SK-N-SH (cell line): ENCODE results near the gene CRIM1. TPM values are rescaled to one million over a fixed set of nuclear protein-coding genes. Genes with fewer than 3 reads are reported as not detected.

Experiments used
- CTCF ChIA-PET: fragments of 300-600, 350-600 bp; formaldehyde crosslinking; extraction: SDS; loops from one replicate; lab custom pipeline; 2021; lab: Yijun Ruan, JAX
- POLR2A ChIA-PET: fragments of 350-600 bp; sonication (Branson Sonifier 250); formaldehyde crosslinking; extraction: SDS; loops from one replicate; lab custom pipeline; 2020; ENCODE audit warnings: antibody characterized with exemption, inconsistent platforms; lab: Yijun Ruan, JAX
- DNase-seq: peaks from one replicate; pipeline ENCODE4 v3.0.0; 2012
- H2AFZ ChIP-seq: fragments of 200-600 bp; sonication (generic); 2 replicates; pipeline ENCODE4 v1.8.1; 2016; ENCODE audit warnings: antibody characterized with exemption, mild to moderate bottlenecking, low read depth
- H3F3A ChIP-seq: fragments of 200-600 bp; sonication (generic); replicated peaks from 2 replicates; pipeline ENCODE3; 2016; ENCODE audit warnings: antibody characterized with exemption, mild to moderate bottlenecking; ENCODE audit not compliant: insufficient read depth
- H3K27ac ChIP-seq, 2 experiments: fragments of 200-500 bp in 1 of 2; fragments of 200-600 bp in 1 of 2; sonication (Bioruptor generic) in 1 of 2; sonication (generic), shearing (Covaris generic) in 1 of 2; 2 replicates each; pipeline versions ENCODE4 v1.5.1 to v1.6.1; 2014 to 2016; ENCODE audit warnings: low read depth in 2 of 2, inconsistent platforms in 1 of 2, low read length in 1 of 2, mild to moderate bottlenecking in 1 of 2, mixed read lengths in 1 of 2
- H3K27me3 ChIP-seq: fragments of 200-600 bp; sonication (generic), shearing (Covaris generic); 2 replicates; pipeline ENCODE4 v1.6.1; 2016; ENCODE audit warnings: mixed run types; ENCODE audit not compliant: insufficient read depth
- H3K36me3 ChIP-seq, 2 experiments: fragments of 200-500 bp in 1 of 2; fragments of 200-600 bp in 1 of 2; sonication (Bioruptor generic) in 1 of 2; sonication (generic) in 1 of 2; replicated peaks in 1 of 2; 2 replicates each; pipeline versions ENCODE3 to v1.5.1; 2014 to 2016; ENCODE audit warnings: low read length in 1 of 2, mild to moderate bottlenecking in 1 of 2; ENCODE audit not compliant: insufficient read depth in 2 of 2, control insufficient read depth in 1 of 2
- H3K4me1 ChIP-seq, 2 experiments: fragments of 200-500 bp in 1 of 2; fragments of 200-600 bp in 1 of 2; sonication (Bioruptor generic) in 1 of 2; sonication (generic), shearing (Covaris generic) in 1 of 2; 2 replicates each; pipeline versions ENCODE4 v1.5.1 to v1.6.1; 2014 to 2016; ENCODE audit warnings: low read depth in 1 of 2, low read length in 1 of 2, mixed run types in 1 of 2; ENCODE audit not compliant: insufficient read depth in 2 of 2, control insufficient read depth in 1 of 2
- H3K4me2 ChIP-seq: fragments of 200-600 bp; sonication (generic), shearing (Covaris generic); 2 replicates; pipeline ENCODE4 v1.6.1; 2017; ENCODE audit warnings: mixed run types
- H3K4me3 ChIP-seq, 2 experiments: fragments of 200-500 bp in 1 of 2; fragments of 200-600 bp in 1 of 2; sonication (Bioruptor generic) in 1 of 2; sonication (generic), shearing (Covaris generic) in 1 of 2; 2 replicates each; pipeline versions ENCODE4 v1.5.1 to v1.8.1; 2014 to 2016; ENCODE audit warnings: low read depth in 2 of 2, inconsistent platforms in 1 of 2, low read length in 1 of 2, mild to moderate bottlenecking in 1 of 2, mixed read lengths in 1 of 2, moderate library complexity in 1 of 2
- H3K79me2 ChIP-seq: fragments of 200-600 bp; sonication (generic); 2 replicates; pipeline ENCODE4 v1.8.1; 2017; ENCODE audit warnings: mild to moderate bottlenecking; ENCODE audit not compliant: insufficient read depth
- H3K9ac ChIP-seq: fragments of 200-600 bp; sonication (generic); 2 replicates; pipeline ENCODE4 v1.6.1; 2017; ENCODE audit warnings: mixed run types
- H3K9me2 ChIP-seq: fragments of 200-600 bp; sonication (generic); 2 replicates; pipeline ENCODE4 v1.6.1; 2017; ENCODE audit warnings: mixed run types
- H3K9me3 ChIP-seq: fragments of 200-600 bp; sonication (generic); 2 replicates; pipeline ENCODE4 v1.6.1; 2017; ENCODE audit warnings: mixed run types, mild to moderate bottlenecking, moderate library complexity
- H4K20me1 ChIP-seq: fragments of 200-600 bp; sonication (generic); 2 replicates; pipeline ENCODE4 v1.6.1; 2017; ENCODE audit warnings: mild to moderate bottlenecking, mixed run types; ENCODE audit not compliant: insufficient read depth
- FOSL2 ChIP-seq: IDR thresholded peaks from 2 replicates; pipeline ENCODE4 v1.4.0; 2012; ENCODE audit warnings: low read depth, mild to moderate bottlenecking, moderate library complexity, borderline replicate concordance
- FOXM1 ChIP-seq: IDR thresholded peaks from 2 replicates; pipeline ENCODE4 v1.4.0; 2012; ENCODE audit warnings: low read depth, mild to moderate bottlenecking
- GABPA ChIP-seq: IDR thresholded peaks from 2 replicates; pipeline ENCODE4 v1.4.0; 2012; ENCODE audit warnings: low read depth, mild to moderate bottlenecking
- GATA2 ChIP-seq: sonication (generic); formaldehyde crosslinking; IDR thresholded peaks from 2 replicates; pipeline ENCODE4 v1.5.0; 2020; ENCODE audit warnings: mild to moderate bottlenecking, missing genetic modification reagents
- POLR2AphosphoS5 ChIP-seq: IDR thresholded peaks from 2 replicates; pipeline ENCODE4 v1.6.1; 2012; ENCODE audit warnings: low read depth, low read length
- RAD21 ChIP-seq: IDR thresholded peaks from 2 replicates; pipeline ENCODE4 v1.6.1; 2012; ENCODE audit warnings: mild to moderate bottlenecking, low read length
- TCF12 ChIP-seq: IDR thresholded peaks from 2 replicates; pipeline ENCODE4 v1.4.0; 2012
- TEAD4 ChIP-seq: IDR thresholded peaks from 2 replicates; pipeline ENCODE4 v1.4.0; 2012; ENCODE audit warnings: mild to moderate bottlenecking, borderline replicate concordance; ENCODE audit not compliant: insufficient read depth
- WGBS: methylation state at CpG from one replicate; pipeline ENCODE4 v1.1.6; 2017; ENCODE audit warnings: low lambda C conversion rate; 5-methylcytosine and 5-hydroxymethylcytosine counted together
- polyA plus RNA-seq, 3 experiments: library from polyadenylated mRNA; depleted of rRNA; stranded (reverse); fragments of >200 nt; gene quantifications; 2 replicates each; pipeline ENCODE4 v1.2.3, GENCODE V29; 2012
- TF ChIP-seq, protein P1 (sequence below): fragments of 150-350 bp; IDR thresholded peaks from 2 replicates; pipeline ENCODE4 v1.6.1; 2017; ENCODE audit warnings: antibody characterized with exemption, low read length, low read depth, borderline replicate concordance
- TF ChIP-seq, protein P2 (sequence below): IDR thresholded peaks from 2 replicates; pipeline ENCODE4 v1.4.0; 2012; ENCODE audit warnings: low read depth
- TF ChIP-seq, protein P3 (sequence below): IDR thresholded peaks from 2 replicates; pipeline ENCODE4 v1.4.0; 2012; ENCODE audit warnings: low read depth, borderline replicate concordance
- TF ChIP-seq, protein P4 (sequence below): IDR thresholded peaks from 2 replicates; pipeline ENCODE4; 2012

The CRIM1 gene
- polyA plus RNA-seq, 1 of the 3 experiments (the other 2 are of a cell fraction) = 244 TPM

DNA sequence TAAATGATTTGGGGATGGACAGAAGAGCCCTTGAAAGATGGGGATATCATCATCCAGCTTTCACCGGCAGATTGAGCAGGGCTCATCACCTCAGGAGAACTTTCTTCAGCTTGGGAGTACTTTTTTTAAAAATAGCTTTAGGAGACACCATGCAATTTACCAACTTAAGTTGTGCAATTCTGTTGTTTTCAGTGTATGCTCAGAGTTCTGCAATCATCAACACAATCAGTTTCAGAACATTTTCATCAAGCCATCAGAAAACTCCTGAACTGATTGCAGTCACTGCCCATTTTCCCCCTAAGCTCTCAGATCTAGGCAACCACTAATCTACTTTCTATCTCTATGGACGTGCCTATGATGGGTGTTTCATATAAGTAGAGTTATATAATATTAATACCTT is 117.7 kb downstream of the CRIM1 start:
- Histone ChIP-seq H3K4me3 (no peak overlapping the region), H3K27me3 (no peaks in the 10 kb centered on the region), H3K27ac (no peak overlapping the region), H4K20me1 (no peaks in the 10 kb centered on the region), H3K36me3 (peaks cover 41 to 90% of the 10 kb centered on the region in 2 experiments), H3K9me2 (no peaks in the 10 kb centered on the region), H3K9me3 (peaks cover 18% of the 10 kb centered on the region; the same call in 1 of the 2 replicates), H3K79me2 (peaks cover 95% of the 10 kb centered on the region), H3K4me2 (no peak overlapping the region), H2AFZ (no peak overlapping the region), H3K4me1 (peaks cover 0 to 31% of the 10 kb centered on the region in 2 experiments; a peak in 2 of 4 replicates), H3K9ac (no peak overlapping the region), H3F3A (peaks cover 91% of the 10 kb centered on the region)
- no peak for DNase-seq
- ChIA-PET CTCF (interaction anchor here (0.5 kb wide), 1 partner anchor 8 kb away, joined by 3 read pairs; no protein-coding TSS in a partner anchor), POLR2A (no interaction called here)
- TF ChIP-seq TEAD4 (no peak), GATA2 (no peak), TCF12 (no peak), GABPA (no peak)
- TF ChIP-seq, protein P1, sequence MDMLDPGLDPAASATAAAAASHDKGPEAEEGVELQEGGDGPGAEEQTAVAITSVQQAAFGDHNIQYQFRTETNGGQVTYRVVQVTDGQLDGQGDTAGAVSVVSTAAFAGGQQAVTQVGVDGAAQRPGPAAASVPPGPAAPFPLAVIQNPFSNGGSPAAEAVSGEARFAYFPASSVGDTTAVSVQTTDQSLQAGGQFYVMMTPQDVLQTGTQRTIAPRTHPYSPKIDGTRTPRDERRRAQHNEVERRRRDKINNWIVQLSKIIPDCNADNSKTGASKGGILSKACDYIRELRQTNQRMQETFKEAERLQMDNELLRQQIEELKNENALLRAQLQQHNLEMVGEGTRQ = no peak
- TF ChIP-seq, protein P2, sequence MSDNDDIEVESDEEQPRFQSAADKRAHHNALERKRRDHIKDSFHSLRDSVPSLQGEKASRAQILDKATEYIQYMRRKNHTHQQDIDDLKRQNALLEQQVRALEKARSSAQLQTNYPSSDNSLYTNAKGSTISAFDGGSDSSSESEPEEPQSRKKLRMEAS = no peak
- TF ChIP-seq, protein P3, sequence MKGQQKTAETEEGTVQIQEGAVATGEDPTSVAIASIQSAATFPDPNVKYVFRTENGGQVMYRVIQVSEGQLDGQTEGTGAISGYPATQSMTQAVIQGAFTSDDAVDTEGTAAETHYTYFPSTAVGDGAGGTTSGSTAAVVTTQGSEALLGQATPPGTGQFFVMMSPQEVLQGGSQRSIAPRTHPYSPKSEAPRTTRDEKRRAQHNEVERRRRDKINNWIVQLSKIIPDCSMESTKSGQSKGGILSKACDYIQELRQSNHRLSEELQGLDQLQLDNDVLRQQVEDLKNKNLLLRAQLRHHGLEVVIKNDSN = no peak
- TF ChIP-seq, protein P4, sequence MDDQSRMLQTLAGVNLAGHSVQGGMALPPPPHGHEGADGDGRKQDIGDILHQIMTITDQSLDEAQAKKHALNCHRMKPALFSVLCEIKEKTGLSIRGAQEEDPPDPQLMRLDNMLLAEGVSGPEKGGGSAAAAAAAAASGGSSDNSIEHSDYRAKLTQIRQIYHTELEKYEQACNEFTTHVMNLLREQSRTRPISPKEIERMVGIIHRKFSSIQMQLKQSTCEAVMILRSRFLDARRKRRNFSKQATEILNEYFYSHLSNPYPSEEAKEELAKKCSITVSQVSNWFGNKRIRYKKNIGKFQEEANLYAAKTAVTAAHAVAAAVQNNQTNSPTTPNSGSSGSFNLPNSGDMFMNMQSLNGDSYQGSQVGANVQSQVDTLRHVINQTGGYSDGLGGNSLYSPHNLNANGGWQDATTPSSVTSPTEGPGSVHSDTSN = no peak
- 90% methylated on average over 2 of the region's 2 CpGs for WGBS

DNA sequence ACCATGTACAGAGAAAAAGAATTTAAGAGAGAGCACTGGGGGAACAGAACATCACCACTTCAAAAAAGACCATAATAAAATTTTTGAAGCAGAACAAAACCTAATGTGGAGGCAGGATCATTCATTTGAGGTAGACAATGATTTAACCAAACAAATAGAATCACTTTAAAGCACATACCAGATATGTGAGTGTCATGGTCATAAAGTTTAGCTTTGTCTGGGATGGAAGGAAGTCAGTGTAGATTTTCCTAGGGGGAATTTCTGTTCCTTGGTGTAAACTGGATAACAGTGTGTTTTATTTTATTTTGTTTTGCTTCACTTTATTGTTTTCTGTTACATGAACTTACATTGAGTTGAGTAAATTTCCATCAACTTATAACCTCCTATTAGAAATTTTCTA is 120.8 kb downstream of the CRIM1 start:
- H3K4me1 ChIP-seq = peaks cover 0 to 32% of the 10 kb centered on the region in 2 experiments
- TF ChIP-seq POLR2AphosphoS5 (no peak), GABPA (no peak), FOSL2 (no peak), FOXM1 (no peak), GATA2 (no peak), RAD21 (no peak)
- TF ChIP-seq, protein P2 = no peak
- peaks cover 88% of the 10 kb centered on the region for H3F3A ChIP-seq
- peaks cover 93% of the 10 kb centered on the region for H3K79me2 ChIP-seq
- POLR2A ChIA-PET = no interaction called here
- peak overlapping the region; percentile 45; the same call in 1 of the 2 replicates for H3K9ac ChIP-seq
- no peak overlapping the region; the same call in 1 of the 2 replicates for H3K4me2 ChIP-seq
- CTCF ChIA-PET = interaction anchor here (0.6 kb wide), 1 partner anchor 111 kb away, joined by 3 read pairs; no protein-coding TSS in a partner anchor
- no peak for DNase-seq
- H3K9me3 ChIP-seq = peaks cover 18% of the 10 kb centered on the region; the same call in 1 of the 2 replicates
- H3K9me2 ChIP-seq = no peaks in the 10 kb centered on the region
- peak overlapping the region in 1 of 2 experiments; percentile 91; a peak in 3 of 4 replicates for H3K27ac ChIP-seq
- H3K27me3 ChIP-seq = no peaks in the 10 kb centered on the region
- peaks cover 56 to 94% of the 10 kb centered on the region in 2 experiments for H3K36me3 ChIP-seq
- H3K4me3 ChIP-seq = no peak overlapping the region
- no peaks in the 10 kb centered on the region for H4K20me1 ChIP-seq
- H2AFZ ChIP-seq = no peak overlapping the region
